Panc1 (cell line): ENCODE data around the gene ZBTB7C.

Source experiments
- CTCF ChIP-seq: fragments of 450-650 bp; IDR thresholded peaks from 2 replicates; pipeline ENCODE4 v1.5.1; 2017; ENCODE audit warnings: mild to moderate bottlenecking
- POLR2AphosphoS5 ChIP-seq: IDR thresholded peaks from 2 replicates; pipeline ENCODE4 v1.6.1; 2012; ENCODE audit warnings: mild to moderate bottlenecking, low read depth, low read length, moderate library complexity

GRCh38 chr18:48160622-48161021, 248.6 kb downstream of the ZBTB7C start:
- TF ChIP-seq CTCF (no peak), POLR2AphosphoS5 (no peak)
